Pancreas (tissue), 10 donors: ENCODE data around the gene RPS6KB2. TPM values are rescaled to one million over a fixed set of nuclear protein-coding genes. Genes with fewer than 3 reads are reported as not detected.

Experiments
- ATAC-seq, 4 donors: fragments of 200-7000 bp; cut with Tn5 transposase; one replicate each; pipeline versions ENCODE4 v1.8.0 to v1.9.1; 2020; ENCODE audit warnings: mild to moderate bottlenecking in 4 of 4, moderate library complexity in 4 of 4
- DNase-seq, 6 donors: peaks; one replicate each; pipeline ENCODE4 v3.0.0-alpha.2; 2020
- FAIRE-seq: peaks from 2 replicates; lab custom pipeline; 2012; peaks lifted over from hg19 to GRCh38; lab: Jason Lieb, UNC
- H3K27ac ChIP-seq, 4 donors: fragments of 200-600 bp; sonication (generic); 1 replicate in 3 of 4; 2 replicates in 1 of 4; pipeline versions ENCODE4 v1.5.0 to v1.8.0; 2020
- H3K27me3 ChIP-seq, 4 donors: fragments of 200-600 bp; one replicate each; pipeline ENCODE4 v1.8.0; 2021
- H3K36me3 ChIP-seq, 3 donors: fragments of 200-600 bp; sonication (generic) in 1 of 3; one replicate each; pipeline versions ENCODE4 v1.5.0 to v1.8.0; 2020 to 2021
- H3K4me1 ChIP-seq, 3 donors: fragments of 200-600 bp; one replicate each; pipeline ENCODE4 v1.8.0; 2021
- H3K4me3 ChIP-seq, 4 donors: fragments of 200-600 bp; sonication (generic) in 2 of 4; one replicate each; pipeline versions ENCODE4 v1.5.0 to v1.8.0; 2020 to 2021
- H3K9me3 ChIP-seq, 4 donors: fragments of 200-600 bp; one replicate each; pipeline ENCODE4 v1.8.0; 2021
- CTCF ChIP-seq, 4 donors: fragments of 200-600 bp; sonication (generic) in 3 of 4; IDR thresholded peaks; one replicate each; pipeline versions ENCODE4 v1.5.0 to v1.8.0; 2021; ENCODE audit warnings: antibody characterized with exemption in 4 of 4
- WGBS, 2 donors: extraction: QIAGEN DNeasy Blood & Tissue Kit; methylation state at CpG; one replicate each; pipeline ENCODE4 v1.1.7; 2013; 5-methylcytosine and 5-hydroxymethylcytosine counted together
- intact Hi-C, 3 donors: fragments of 100-400 bp; cut with DNase I; formaldehyde crosslinking; loops; one replicate each; pipeline versions ENCODE4 v1.11.1 to v1.14.2; 2022
- polyA plus RNA-seq, 2 donors: library from polyadenylated mRNA; stranded (reverse); fragments of 200-250 nt; gene quantifications; one replicate each; pipeline ENCODE4 v1.2.3, GENCODE V29; 2013
- total RNA-seq, 6 donors: library from RNA; stranded (reverse); fragmentation: NEBNext Ultra II Directional in 4 of 6; extraction: Animal tissue kit (Norgen Biotek cat#: 25700) in 4 of 6; gene quantifications; one replicate each; pipeline versions ENCODE4 v1.2.1 to v1.2.4, GENCODE V29; 2021 to 2023
- donor health status: healthy with polysubstance abuse.
- donor health status: DM: no; HTN: no; CAD: no; lungs with moderate emphysema.
- donor health status: DM: no; HTN: no; CAD: no.
- donor health status: control.
- donor health status: control.
- donor health status: Bipolar disorder and iron deficiency.
- donor health status: DM: yes; HTN: yes; CAD: no.
- donor health status: DM: no; HTN: no; CAD: no.
- donor health status: DM: no; HTN: no; CAD: no.
- donor health status: DM: yes; HTN: yes; CAD: no.

Gene RPS6KB2
- total and polyA plus RNA-seq, 8 donors, result 17.6 to 71.6 (median 25.3) TPM

- no peak for DNase-seq
- no peak for FAIRE-seq
- Histone ChIP-seq H3K4me3 (no peak overlapping the region), H3K27me3 (no peaks in the 10 kb centered on the region), H3K27ac (no peak overlapping the region), H3K36me3 (peaks cover 0 to 16% (median 14%) of the 10 kb centered on the region in 3 donors), H3K4me1 (no peaks in the 10 kb centered on the region), H3K9me3 (no peaks in the 10 kb centered on the region)
- intact Hi-C loops, result loop anchor here in 1 of 3 donors (10.0 kb wide), 1 partner anchor 60 kb away; no protein-coding TSS in a partner anchor
- WGBS, 2 donors, result 88 to 90% methylated on average over 26 of the region's 26 CpGs
- TF ChIP-seq CTCF (IDR thresholded peaks at IDR 0.05), result no peak
- no peak for ATAC-seq
These were observed 6.9 kb downstream of the RPS6KB2 start for GRCh38 chr11:67435031-67435726.

GRCh38 chr11:67435727-67436458 lies 7.6 kb downstream of the RPS6KB2 start:
- no peak for TF ChIP-seq CTCF (IDR thresholded peaks at IDR 0.05)
- intact Hi-C loops, result loop anchor here in 1 of 3 donors (10.0 kb wide), 1 partner anchor 59 kb away; no protein-coding TSS in a partner anchor
- Histone ChIP-seq H3K4me1 (no peaks in the 10 kb centered on the region), H3K36me3 (peaks cover 0 to 16% (median 14%) of the 10 kb centered on the region in 3 donors), H3K9me3 (no peaks in the 10 kb centered on the region), H3K27me3 (no peaks in the 10 kb centered on the region), H3K4me3 (no peak overlapping the region), H3K27ac (no peak overlapping the region)
- peak in 1 of 6 donors; percentile 79 for DNase-seq
- WGBS, 2 donors, result 91 to 92% methylated on average over 38 of the region's 38 CpGs
- ATAC-seq, result no peak
- no peak for FAIRE-seq

GRCh38 chr11:67436459-67437081 lies 8.3 kb downstream of the RPS6KB2 start:
- H3K4me3 ChIP-seq, result no peak overlapping the region
- no peak overlapping the region for H3K27ac ChIP-seq
- H3K4me1 ChIP-seq, result no peaks in the 10 kb centered on the region
- no peaks in the 10 kb centered on the region for H3K27me3 ChIP-seq
- 63 to 65% methylated on average over 6 of the region's 6 CpGs for WGBS, 2 donors
- no peak for TF ChIP-seq CTCF (IDR thresholded peaks at IDR 0.05)
- FAIRE-seq (no peak), DNase-seq (peak in 1 of 6 donors; percentile 48), ATAC-seq (peak in 1 of 4 donors; percentile 23)
- H3K9me3 ChIP-seq, result no peaks in the 10 kb centered on the region
- H3K36me3 ChIP-seq, result peaks cover 0 to 14% (median 14%) of the 10 kb centered on the region in 3 donors
- intact Hi-C loops, result loop anchor here in 1 of 3 donors (10.0 kb wide), 1 partner anchor 58 kb away; no protein-coding TSS in a partner anchor

GRCh38 chr11:67437082-67437808 lies 9.0 kb downstream of the RPS6KB2 start, which contains the start of gene PTPRCAP:
Gene PTPRCAP (minus strand): TSS chr11:67437682. CDS start chr11:67437619, 63 bp downstream.
- FAIRE-seq (no peak), DNase-seq (peak in 3 of 6 donors; percentile 40 to 74 (median 55)), ATAC-seq (peak in 2 of 4 donors; percentile 10 to 12)
- no peak within 1 kb of the TSS for H3K27ac ChIP-seq
- no peaks in the 10 kb centered on the region for H3K27me3 ChIP-seq
- peaks cover 0 to 14% (median 11%) of the 10 kb centered on the region in 3 donors for H3K36me3 ChIP-seq
- no peaks in the 10 kb centered on the region for H3K9me3 ChIP-seq
- peak within 1 kb of the TSS in 1 of 4 donors; percentile 12 for H3K4me3 ChIP-seq
- 85 to 87% methylated on average over 21 to 26 of the region's 26 CpGs for WGBS, 2 donors
- intact Hi-C loops, result loop anchor here in 1 of 3 donors (10.0 kb wide), 1 partner anchor 58 kb away; no protein-coding TSS in a partner anchor
- H3K4me1 ChIP-seq, result peaks cover 0 to 3% (median 1%) of the 10 kb centered on the region in 3 donors
- TF ChIP-seq CTCF (IDR thresholded peaks at IDR 0.05), result no peak
